Myometrial cell (primary cell): ENCODE measurements around the gene OBP2B. TPM values are rescaled to one million over a fixed set of nuclear protein-coding genes. Genes with fewer than 3 reads are reported as not detected.

ENCODE experiments used
- total RNA-seq: library from RNA; depleted of rRNA; stranded (reverse); fragments of >200 nt; gene quantifications from 2 replicates; pipeline ENCODE4 v1.2.3, GENCODE V29; 2015

The OBP2B gene
- total RNA-seq, result not detected in 2 replicates

DNA sequence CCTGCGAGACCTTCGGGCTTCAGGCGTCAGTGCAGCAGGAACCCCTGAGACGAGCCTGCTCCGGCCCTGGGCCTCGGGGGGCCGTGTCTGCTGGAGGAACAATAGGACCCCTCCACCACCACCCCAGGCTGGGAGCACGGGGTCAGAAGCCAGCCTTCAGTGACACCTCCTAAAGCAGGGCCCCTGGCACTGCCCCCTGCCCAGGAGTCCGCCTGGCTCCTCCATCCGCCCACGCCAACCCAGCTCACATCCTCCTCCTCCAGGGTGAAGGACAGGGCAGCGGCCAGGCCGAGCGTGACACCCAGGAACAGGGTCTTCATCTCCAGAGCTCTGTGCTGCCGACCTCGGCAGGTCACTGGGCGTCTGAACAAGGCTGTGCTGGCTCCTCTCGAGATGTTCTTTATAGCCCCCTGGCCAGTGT lies at the start of gene OBP2B:
TSS of gene OBP2B (minus strand) at position 371 of the 421 bp plus-strand sequence. CDS start at position 320, 51 bp downstream.

GRCh38 chr9:133163504-133164172 lies 45.4 kb downstream of the OBP2B start, which contains the start of gene GBGT1:
GBGT1 (minus strand) TSS chr9:133163914; CDS start chr9:133162412, 1,502 bp downstream.

Other genes with a start within 250 kb of the OBP2B start
- not detected in 2 replicates for gene GFI1B, start 230.6 kb downstream of the OBP2B start, total RNA-seq
- 41.8 and 54.2 TPM in 2 replicates for gene GTF3C5, start 178.3 kb downstream of the OBP2B start, total RNA-seq
- gene CEL, start 147.3 kb downstream of the OBP2B start, total RNA-seq, result under 0.01 TPM in 2 replicates
- gene RALGDS, start 88.0 kb downstream of the OBP2B start, total RNA-seq, result 16.1 and 18.4 TPM in 2 replicates
- gene GBGT1, start 45.3 kb downstream of the OBP2B start, total RNA-seq, result 9.5 and 16.7 TPM in 2 replicates
- gene ABO, start 66.0 kb upstream of the OBP2B start, total RNA-seq, result not detected in 2 replicates
- gene SURF6, start 126.9 kb upstream of the OBP2B start, total RNA-seq, result 4.0 and 16.5 TPM in 2 replicates
- 13.6 and 17.0 TPM in 2 replicates for gene MED22, start 138.9 kb upstream of the OBP2B start, total RNA-seq
- gene RPL7A, start 139.0 kb upstream of the OBP2B start, total RNA-seq, result 2,802 and 2,926 TPM in 2 replicates
- gene SURF1, start 147.2 kb upstream of the OBP2B start, total RNA-seq, result 30.8 and 52.1 TPM in 2 replicates
- gene SURF2, start 147.3 kb upstream of the OBP2B start, total RNA-seq, result 5.5 and 9.4 TPM in 2 replicates
- 526 and 554 TPM in 2 replicates for gene SURF4, start 166.8 kb upstream of the OBP2B start, total RNA-seq
- 0.18 and 1.7 TPM in 2 replicates for gene STKLD1, start 167.1 kb upstream of the OBP2B start, total RNA-seq
- 14.1 and 20.6 TPM in 2 replicates for gene REXO4, start 208.8 kb upstream of the OBP2B start, total RNA-seq
- gene ADAMTS13, start 213.1 kb upstream of the OBP2B start, total RNA-seq, result 0.86 and 0.89 TPM in 2 replicates